GM10266 (cell line): ENCODE results near the gene DRC1.

Source experiments
- DNase-seq: peaks from one replicate; pipeline ENCODE4 v3.0.0; 2012; ENCODE audit errors: extremely low spot score
- CTCF ChIP-seq: IDR thresholded peaks from 2 replicates; pipeline ENCODE4 v1.5.1; 2012; ENCODE audit warnings: mild to moderate bottlenecking, low read depth; ENCODE audit not compliant: control insufficient read depth, insufficient read depth; ENCODE audit errors: missing control alignments

The DRC1 gene

GRCh38 chr2:26399771-26400376 is 1.8 kb upstream of the DRC1 start:
- DNase-seq: no peak

GRCh38 chr2:26400723-26401122 is 997 bp upstream of the DRC1 start:
- DNase-seq: no peak
- TF ChIP-seq CTCF: no peak

More at GRCh38 chr2:26399771-26400376, 1.8 kb upstream of the DRC1 start:
- no peak for TF ChIP-seq CTCF

- TF ChIP-seq CTCF: no peak
These were observed 5.8 kb downstream of the DRC1 start for GRCh38 chr2:26407526-26407925.

GRCh38 chr2:26409785-26410184 is 8.1 kb downstream of the DRC1 start:
- DNase-seq: no peak
- no peak for TF ChIP-seq CTCF

More at GRCh38 chr2:26407526-26407925, 5.8 kb downstream of the DRC1 start:
- no peak for DNase-seq

GRCh38 chr2:26410764-26411243 is 9.1 kb downstream of the DRC1 start:
- no peak for DNase-seq
- no peak for TF ChIP-seq CTCF

- DNase-seq: no peak
- no peak for TF ChIP-seq CTCF
These were observed 9.7 kb downstream of the DRC1 start for GRCh38 chr2:26411419-26411818.

- no peak for DNase-seq
- TF ChIP-seq CTCF: no peak
These were observed 10.5 kb downstream of the DRC1 start for GRCh38 chr2:26412091-26412673.
